ENCODE data around the gene ZDHHC14.

Gene ZDHHC14

DNA sequence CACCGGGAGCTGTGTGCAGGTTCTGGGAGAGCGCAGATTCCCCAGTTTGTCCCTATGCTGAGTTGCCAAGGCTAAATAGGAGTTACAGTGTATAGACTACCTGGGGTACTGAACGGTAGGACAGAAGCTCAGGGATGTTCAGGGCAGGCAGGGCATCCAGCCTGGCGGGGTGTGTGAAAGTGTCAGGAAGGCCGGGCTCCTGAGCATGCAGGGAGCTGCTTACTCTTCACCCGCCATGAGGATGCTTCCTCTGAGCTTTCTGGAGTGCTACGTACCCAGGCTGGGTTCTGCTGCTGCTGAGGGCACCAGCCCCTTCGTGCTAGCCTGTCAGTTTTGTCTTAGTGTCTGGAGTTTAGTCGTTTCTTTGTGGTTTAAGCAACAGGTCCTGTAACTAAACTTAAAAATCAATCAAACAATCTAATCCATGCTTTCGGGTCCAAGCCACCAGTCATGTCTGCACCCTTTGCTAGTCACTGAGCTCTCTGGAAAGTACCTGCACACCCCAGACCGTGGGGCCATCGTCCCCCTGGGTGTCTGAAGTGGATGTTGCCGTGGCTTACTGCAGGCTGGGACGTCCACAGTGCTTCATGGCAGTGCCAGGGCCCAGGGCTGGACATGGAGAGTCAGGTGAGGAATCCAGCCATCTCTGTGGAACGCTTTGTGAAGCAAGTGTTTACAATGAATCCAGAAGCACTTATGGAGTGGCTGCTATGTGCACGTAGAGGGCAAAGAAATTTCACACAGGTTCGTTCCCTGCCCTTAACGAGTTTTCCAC, 221.7 kb downstream of the ZDHHC14 start:
- no peak for DNase-seq (ENCODE audit: low read depth)

GRCh38 chr6:157603314-157603940, 222.4 kb downstream of the ZDHHC14 start:
- no peak for DNase-seq (ENCODE audit: low read depth)

DNA sequence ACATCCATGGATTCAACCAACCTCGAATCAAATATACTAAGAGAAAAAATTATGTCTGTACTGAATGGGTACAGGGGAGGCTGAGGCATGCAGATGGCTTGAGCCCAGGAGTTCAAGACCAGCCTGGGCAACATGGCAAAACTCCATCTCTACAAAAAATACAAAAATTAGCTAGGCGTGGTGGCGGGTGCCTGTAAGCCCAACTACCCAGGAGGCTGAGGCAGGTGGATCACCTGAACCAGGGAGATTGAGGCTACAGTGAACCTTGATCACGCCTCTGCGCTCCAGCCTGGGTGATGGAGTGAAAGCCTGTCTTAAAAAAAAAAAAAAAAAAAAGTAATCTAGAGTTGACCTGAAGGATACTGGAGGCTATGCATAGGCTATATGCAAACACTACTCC, 223.0 kb downstream of the ZDHHC14 start:
- DNase-seq (ENCODE audit: low read depth), result no peak

DNA sequence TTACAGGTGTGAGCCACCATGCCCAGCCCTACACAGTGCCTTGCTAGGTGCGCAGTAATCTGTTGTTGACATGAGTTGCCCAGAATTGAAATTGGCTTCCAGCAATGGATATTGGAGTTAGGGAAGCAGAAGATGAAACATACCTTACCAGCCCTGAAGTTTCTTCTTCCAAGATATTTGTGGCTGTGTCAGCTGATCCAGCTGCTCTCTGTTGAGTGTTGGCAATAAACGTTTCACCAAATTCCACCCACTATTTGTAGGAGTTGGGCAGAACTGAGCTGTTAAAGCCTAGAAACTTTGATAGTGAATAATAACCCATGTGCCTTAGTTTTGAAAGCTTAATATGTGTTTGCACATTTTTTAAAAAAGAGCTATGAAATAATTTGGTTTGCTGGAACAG, 223.8 kb downstream of the ZDHHC14 start:
- no peak for DNase-seq (ENCODE audit: low read depth)

- DNase-seq (ENCODE audit: low read depth), result no peak
These were observed 224.5 kb downstream of the ZDHHC14 start for GRCh38 chr6:157605484-157605883.

DNA sequence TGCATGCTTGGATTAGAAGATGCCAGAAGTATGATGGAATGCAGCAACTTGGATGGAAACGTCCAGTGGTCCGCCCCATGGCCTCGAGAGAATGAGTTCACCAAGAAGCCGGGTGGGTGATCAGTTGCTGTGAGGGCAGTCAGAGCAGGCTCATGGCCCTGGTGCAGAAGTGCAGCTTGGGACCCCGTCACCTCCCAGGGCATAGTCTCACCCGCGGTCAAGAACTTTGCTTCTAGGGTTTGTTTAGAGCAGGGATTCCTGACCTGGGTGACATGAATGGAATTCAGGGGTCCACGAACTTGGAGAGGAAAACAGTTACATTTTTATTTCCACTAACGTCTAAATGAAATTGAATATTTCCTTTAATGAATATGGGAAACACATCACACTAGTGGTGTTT, 225.5 kb downstream of the ZDHHC14 start:
- DNase-seq (ENCODE audit: low read depth), result no peak

DNA sequence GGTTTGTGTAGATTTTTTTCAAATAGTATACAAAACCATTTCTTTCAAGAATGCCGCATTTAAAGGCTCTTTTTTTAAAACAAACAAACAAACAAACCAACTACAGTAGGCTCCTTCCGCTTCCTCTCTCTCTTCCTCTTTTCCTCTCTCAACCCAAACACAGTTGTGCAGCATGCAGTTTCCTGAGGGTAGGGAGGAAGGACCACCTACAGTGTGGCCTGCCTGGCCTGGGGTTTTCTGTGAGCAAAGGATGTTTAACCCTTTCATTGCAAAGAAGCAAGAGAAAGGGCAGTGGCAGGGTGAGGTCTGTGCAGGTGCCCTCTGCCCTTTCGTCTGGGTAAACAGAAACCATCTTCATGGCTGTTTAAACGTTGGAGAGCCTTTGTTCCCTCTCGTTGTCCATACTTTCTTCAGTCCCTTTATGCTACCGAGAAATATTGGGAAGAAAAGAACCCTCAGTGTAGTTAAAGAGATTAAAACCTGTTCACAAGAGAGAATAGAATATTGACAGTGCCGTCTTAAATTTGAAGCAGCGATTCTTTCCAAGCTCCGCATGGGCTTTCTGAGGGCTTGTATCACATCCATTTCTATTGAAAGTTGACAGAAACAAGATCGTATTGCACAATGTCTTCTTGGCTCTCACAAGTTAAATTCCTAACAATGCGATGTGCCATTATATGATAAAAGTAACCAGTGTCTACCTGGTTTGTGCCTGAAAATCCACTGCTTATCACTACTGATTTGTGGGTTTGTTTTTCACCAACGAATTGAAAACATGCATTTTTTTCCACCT, 226.5 kb downstream of the ZDHHC14 start:
- DNase-seq (ENCODE audit: low read depth), result no peak

GRCh38 chr6:157608221-157609075, 227.5 kb downstream of the ZDHHC14 start:
- no peak for DNase-seq (ENCODE audit: low read depth)

DNA sequence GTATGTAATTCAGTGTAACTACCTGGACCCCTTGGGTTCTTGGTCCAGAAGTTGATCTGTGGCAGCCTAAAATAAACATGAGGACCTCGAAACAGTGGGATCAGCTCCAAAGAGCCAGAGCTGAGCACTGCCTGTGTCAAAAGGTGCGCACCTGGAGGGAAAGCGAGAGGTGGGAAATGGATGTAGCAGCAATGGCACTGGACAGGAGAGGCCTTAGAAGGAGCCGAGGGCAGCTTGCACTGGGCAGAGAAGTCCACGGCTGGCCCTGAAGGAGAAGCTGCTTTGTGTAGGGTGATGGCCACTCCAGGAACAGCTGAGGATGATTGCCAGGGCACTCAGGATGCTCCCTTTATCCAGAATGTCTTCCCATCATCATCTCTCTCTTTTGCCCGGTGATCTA, 228.1 kb downstream of the ZDHHC14 start:
- no peak for DNase-seq (ENCODE audit: low read depth)

GRCh38 chr6:157609556-157609955, 228.6 kb downstream of the ZDHHC14 start:
- no peak for DNase-seq (ENCODE audit: low read depth)

- DNase-seq (ENCODE audit: low read depth), result no peak
These were observed 229.5 kb downstream of the ZDHHC14 start for GRCh38 chr6:157610451-157610999.

DNA sequence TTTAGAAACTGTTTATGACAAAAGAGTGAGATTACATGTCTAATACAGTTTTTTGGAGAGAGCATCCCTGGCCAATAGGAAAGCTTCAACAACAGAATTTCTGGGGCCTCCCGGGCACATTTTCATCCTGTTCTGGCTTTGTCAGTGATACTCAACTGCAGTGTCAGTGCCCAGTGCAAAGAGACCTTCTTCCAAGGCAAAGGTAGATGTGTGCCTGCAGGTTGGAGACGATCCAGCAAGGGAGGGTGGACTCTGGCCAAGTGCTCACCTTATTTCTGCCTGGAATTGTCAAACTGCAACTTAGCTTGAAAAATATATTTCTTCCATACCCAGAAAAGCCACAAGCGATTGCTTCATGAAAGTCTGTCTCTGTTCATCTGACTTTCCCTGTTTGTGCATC, 230.4 kb downstream of the ZDHHC14 start:
- DNase-seq (ENCODE audit: low read depth), result no peak

GRCh38 chr6:157613011-157613522, 232.1 kb downstream of the ZDHHC14 start:
- DNase-seq (ENCODE audit: low read depth), result no peak

- DNase-seq (ENCODE audit: low read depth), result no peak
These were observed 233.1 kb downstream of the ZDHHC14 start for GRCh38 chr6:157614026-157614568.

DNA sequence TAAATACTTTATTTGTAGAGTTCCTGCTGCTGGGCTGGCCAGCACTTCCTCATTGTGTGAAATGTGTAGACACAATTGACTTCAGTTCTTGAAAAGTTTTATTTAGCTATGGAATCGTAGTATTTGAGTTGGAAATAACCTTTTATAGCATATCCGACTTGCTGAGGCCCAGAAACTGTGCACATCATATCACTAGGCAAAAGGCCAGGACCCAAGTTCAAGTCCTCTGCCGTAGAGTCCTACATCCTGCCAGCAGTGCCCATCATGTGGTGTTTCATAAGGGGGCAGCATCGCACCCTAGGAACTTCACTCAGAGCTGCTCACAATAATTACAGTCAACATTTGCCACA, 234.4 kb downstream of the ZDHHC14 start:
- DNase-seq (ENCODE audit: low read depth), result no peak

DNA sequence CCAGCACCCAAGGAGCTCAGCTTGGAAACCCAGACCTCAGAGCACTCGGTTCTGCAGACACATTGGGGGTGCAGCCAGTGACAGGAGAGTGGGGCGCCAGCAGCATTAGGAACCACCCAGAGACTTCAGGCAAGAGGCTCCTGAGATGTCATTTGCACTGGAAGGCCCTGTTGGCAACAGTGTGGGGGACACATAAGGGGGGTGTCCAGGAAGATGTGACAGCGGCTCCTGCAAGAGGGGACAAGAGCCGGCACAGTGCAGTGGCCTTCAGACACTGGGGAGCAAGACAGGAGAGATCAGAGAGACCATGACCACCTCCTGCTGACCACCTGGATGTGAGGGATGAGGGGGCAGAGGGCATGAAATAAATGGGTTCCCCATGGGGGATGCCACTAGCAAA, 235.0 kb downstream of the ZDHHC14 start:
- no peak for DNase-seq (ENCODE audit: low read depth)

DNA sequence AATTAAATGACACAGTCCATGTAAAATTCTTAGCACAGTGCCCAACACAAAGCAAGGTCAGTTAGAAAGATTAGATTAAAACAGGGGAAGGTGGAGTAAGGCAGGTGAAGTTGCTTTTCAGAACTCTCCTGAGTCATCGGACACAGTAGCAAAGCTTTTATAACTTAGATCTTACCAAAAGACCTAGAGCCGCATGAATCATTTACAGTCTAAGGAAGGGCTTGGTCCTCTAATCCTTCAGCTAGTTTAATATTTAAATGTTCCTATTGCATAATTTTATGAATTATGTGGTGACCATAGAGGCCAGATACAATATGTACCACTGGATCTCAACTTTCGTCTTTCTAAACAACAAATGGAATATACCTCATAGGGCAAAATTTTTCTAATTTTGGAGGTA, 240.0 kb downstream of the ZDHHC14 start:
- no peak for DNase-seq (ENCODE audit: low read depth)

DNA sequence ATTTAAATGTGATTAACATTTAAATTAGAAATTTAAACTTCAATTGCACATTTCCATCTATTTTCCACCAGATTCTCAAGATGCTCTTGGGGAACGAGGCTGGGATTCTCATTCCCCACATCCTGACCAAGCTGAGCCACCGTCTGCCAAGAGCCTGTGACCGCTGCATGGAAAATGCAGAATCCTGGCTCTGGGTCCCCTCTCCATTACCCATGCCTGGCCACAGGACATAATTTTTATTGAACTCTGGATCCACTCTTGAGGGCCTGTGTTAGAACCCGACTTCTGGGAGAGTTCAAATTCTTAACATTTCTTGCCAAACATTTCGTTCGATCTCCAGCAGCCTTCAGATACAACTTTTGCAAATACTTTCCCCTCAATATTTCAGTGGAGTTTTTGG, 240.4 kb downstream of the ZDHHC14 start:
- DNase-seq (ENCODE audit: low read depth), result no peak

DNA sequence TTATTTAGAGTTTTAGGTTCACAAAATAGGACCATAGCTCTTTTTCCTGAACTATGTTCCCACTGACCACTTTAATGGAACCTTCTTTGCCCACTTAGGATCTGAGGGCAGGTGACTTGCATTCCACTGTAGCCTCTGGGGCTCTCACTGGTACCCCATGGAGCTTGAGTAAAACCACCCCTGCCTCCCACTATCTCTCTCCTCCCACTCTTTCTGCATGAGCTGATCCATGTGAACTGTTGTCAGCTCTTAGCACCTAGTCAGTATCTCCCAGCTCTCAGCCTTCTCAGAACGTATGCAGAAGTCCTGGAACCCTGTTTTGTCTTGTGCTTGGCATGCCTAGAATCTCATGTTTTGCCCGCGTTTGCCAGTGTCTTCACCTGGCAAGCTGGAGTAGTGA, 241.4 kb downstream of the ZDHHC14 start:
- no peak for DNase-seq (ENCODE audit: low read depth)

DNA sequence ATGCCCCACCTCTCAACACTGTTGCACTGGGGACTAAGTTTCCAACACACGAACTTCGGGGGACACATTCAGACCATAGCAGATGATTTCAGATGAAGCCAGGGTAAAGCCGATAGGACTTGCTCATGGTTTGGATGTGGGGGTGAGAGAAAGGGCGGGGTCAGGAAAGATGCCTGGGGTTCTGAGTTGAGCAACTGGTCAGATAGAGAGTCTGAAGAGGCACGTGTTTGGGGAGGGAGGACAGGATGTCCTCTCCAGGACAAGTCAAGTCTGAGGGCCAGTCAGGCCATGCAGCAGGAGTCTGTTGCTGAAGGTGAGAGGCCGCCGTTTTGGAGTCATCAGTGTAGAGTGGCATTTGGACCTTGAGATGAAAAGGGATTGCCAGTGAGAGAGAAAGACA, 244.1 kb downstream of the ZDHHC14 start:
- DNase-seq (ENCODE audit: low read depth), result no peak

GRCh38 chr6:157625764-157626163, 244.8 kb downstream of the ZDHHC14 start:
- no peak for DNase-seq (ENCODE audit: low read depth)

All from activated T-helper 9 cell treated with anti-CD3 and anti-CD28 coated beads, Interleukin-2, amount 50 U/mL, for 16 hours (primary cell).